HG03045 (cell line): Measurements from ENCODE around the gene IL2RA.
"Not testable (repeated sequence)": the region's sequence is repeated elsewhere in the genome, so short reads cannot be mapped to it uniquely, and the experiment has no call there.

Experiments used
- ATAC-seq: cut with Tn5 transposase; IDR thresholded peaks from one replicate; pipeline ENCODE4 v1.9.1; 2021; ENCODE audit warnings: mild to moderate bottlenecking, moderate library complexity; ENCODE audit not compliant: unreplicated experiment

The IL2RA gene

DNA sequence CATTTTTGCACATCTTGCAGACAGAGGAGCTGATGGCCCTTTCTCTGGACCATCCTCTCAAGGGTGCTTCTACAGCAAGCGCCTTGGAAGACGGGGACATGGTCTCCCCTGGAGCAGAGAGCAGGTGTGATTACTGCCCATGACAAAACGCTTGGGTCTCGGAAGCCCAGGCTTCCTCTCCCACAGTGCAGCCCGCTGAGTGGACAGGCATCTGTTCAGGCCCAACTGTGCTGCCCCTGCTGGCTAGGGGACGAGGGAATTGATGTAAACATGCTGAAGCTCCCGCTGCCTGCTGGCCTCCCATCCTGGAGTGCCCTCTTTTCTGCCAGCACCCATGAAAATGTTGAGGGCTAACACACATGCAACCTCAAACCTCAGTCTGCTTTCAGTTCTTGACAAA, 99.1 kb downstream of the IL2RA start:
- ATAC-seq = no peak

GRCh38 chr10:5962358-5962940, 99.7 kb downstream of the IL2RA start:
- ATAC-seq = not testable (repeated sequence)

DNA sequence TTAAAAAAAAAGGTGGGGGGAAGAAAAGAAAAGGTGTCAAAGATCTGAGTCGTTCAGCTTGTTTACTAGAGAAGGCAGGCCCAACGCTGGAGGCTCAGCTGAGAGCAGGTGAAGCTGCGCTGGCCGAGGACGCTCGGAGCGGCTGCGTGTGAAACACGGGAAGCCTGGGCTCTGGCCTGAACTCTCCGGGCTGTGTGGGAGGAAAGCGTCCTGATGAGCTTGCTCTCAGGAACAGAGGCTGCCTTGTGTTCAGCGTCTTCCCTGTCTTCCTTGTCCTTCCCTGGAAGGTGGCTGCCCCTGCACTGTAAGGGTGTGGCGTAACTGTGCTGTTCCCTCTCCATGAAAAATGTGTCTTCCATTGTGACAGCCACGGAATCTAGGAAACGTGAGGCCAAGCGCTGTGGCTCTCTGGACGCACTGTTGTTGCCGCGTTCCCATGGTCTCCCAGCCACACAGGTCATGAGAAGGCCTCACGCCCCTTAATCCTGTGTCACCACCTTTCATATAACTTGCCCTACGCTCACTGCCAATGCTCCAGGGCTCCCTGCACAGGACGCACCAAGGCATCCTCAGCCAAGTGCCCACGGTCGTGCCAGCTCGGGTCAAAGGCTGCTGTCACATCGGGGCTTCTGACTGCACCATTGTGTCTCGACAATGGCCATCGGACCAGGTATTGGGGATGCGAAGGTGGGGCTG, 100.6 kb downstream of the IL2RA start:
- no peak for ATAC-seq

DNA sequence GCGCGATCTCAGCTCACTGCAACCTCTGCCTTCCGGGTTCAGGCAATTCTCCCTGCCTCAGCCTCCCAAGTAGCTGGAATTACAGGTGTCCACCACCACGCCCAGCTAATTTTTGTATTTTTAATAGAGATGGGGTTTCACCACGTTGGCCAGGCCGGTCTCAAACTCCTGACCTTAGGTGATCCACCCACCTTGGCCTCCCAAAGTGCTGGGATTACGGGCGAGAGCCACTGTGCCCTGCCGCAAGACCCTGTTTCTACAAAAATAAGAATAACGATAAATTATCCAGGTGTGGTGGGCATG, 101.2 kb downstream of the IL2RA start:
- not testable (repeated sequence) for ATAC-seq
